Epithelial cell of esophagus (primary cell): Measurements from ENCODE around the gene CLEC2L.

Experiments
- DNase-seq: peaks from one replicate; pipeline ENCODE4 v3.0.0; 2010; ENCODE audit warnings: low read depth
- H3K4me3 ChIP-seq: 2 replicates; pipeline ENCODE4 v1.5.1; 2011; ENCODE audit warnings: mild to moderate bottlenecking, low read length, control low read depth
- TF ChIP-seq, protein P1 (sequence below): IDR thresholded peaks from 2 replicates; pipeline ENCODE4 v1.5.1; 2011; ENCODE audit warnings: low read depth, mild to moderate bottlenecking, low read length, control low read depth, inconsistent platforms; ENCODE audit not compliant: insufficient read depth; ENCODE audit errors: missing control alignments

The CLEC2L gene

DNA sequence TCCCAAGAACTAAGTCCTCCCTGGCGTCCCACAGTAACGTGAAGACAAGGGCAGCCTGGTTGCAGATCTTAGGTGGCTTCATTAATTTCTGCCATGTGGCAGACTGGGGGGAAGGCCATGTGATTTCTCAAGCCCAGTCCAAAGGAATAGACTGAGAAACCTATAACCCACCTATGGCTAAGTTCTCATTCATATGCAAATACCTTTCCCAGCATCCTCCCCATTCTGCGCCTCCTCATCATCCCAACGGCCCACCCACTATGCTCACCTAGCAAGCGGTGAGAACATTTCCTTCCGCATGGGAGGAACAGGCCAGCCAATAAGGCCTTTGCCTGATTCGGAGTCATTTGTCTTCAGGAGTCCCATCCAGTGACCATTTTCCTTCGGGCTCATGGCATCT is 8.2 kb upstream of the CLEC2L start:
- DNase-seq, result no peak
- TF ChIP-seq, protein P1, sequence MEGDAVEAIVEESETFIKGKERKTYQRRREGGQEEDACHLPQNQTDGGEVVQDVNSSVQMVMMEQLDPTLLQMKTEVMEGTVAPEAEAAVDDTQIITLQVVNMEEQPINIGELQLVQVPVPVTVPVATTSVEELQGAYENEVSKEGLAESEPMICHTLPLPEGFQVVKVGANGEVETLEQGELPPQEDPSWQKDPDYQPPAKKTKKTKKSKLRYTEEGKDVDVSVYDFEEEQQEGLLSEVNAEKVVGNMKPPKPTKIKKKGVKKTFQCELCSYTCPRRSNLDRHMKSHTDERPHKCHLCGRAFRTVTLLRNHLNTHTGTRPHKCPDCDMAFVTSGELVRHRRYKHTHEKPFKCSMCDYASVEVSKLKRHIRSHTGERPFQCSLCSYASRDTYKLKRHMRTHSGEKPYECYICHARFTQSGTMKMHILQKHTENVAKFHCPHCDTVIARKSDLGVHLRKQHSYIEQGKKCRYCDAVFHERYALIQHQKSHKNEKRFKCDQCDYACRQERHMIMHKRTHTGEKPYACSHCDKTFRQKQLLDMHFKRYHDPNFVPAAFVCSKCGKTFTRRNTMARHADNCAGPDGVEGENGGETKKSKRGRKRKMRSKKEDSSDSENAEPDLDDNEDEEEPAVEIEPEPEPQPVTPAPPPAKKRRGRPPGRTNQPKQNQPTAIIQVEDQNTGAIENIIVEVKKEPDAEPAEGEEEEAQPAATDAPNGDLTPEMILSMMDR, result no peak
- H3K4me3 ChIP-seq, result no peak overlapping the region

DNA sequence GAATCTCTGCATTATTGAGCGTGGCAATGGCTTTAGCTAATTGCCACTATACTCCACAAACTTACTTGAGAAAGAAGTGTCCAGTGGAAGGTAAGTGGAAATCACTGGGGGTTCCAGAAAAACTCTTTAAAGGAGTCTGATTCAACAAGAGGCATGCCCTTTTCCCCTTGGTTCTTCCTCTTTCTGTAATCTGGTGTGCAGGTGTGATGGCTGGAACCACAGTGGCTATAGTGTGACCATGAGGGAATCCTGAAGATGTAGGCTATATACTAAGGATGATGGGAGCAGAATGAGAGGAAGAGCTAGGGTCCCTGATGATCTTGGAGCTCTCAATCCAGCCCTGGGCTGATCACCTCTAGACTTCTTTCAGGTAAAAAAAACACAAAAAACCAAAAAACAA is 2.0 kb upstream of the CLEC2L start:
- no peak for DNase-seq
- TF ChIP-seq, protein P1, result no peak
- H3K4me3 ChIP-seq, result no peak overlapping the region

DNA sequence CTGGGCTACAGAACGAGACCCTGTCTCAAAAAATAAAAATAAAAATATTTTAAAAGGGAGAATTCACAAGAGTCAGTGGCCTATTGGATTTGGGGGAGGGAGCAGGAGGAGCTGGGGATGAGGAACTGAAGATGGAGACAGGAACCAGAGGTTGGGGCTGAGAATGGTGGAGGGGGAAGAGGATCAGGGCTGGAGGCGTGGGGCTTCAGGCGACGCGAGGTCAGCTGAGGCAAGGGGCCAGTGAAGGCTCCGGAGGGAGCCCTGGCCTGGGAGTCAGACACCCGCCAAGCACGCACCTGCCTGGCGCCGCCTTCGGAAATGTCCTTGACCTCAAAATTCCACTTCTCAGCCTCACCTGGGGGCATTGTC is 671 bp upstream of the CLEC2L start:
- TF ChIP-seq, protein P1, result no peak

DNA sequence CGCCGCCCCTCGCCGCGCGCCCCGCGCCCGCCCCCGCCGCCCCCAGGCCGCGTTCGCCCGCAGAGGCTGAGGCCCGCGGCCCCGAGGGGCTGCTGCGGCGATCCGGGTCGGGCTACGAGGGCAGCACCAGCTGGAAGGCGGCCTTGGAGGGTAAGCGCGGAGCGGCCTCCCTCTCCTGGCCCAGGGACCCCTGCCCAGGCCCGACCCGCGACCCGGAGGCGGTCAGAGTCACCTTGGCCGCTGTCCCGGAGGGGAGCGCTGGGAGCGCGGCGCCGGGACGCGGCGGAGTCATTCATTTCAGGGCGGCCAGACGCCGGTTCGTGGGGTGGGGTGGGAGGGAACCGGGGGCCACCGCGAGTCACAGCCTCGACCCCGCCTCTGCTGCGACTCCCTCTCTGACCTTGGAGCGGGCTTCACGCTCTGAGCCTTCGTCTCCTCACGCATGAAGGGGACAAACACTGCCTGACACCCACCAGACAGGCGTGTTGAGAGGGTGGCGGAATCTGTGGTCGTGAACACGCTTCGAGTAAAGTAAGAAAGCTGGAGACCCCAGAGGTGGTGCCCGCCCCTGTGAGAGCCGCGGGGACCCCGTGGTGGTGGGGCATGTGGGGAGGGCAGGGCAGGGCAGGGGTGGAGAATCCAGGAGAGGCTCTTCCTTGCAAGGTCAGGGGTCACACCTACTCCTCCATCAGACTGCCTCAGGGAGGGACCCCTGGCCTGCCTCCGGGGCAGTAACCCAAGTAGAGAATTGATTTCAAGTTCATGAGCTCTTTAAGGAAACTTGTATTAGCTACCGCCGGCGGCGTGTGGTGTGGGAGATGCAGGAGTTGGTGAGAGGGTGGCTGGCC is 707 bp downstream of the CLEC2L start:
- no peak for DNase-seq
- TF ChIP-seq, protein P1, result no peak
- no peak overlapping the region for H3K4me3 ChIP-seq

More for the DNA sequence above, 671 bp upstream of the CLEC2L start:
- no peak for DNase-seq
- no peak overlapping the region for H3K4me3 ChIP-seq

DNA sequence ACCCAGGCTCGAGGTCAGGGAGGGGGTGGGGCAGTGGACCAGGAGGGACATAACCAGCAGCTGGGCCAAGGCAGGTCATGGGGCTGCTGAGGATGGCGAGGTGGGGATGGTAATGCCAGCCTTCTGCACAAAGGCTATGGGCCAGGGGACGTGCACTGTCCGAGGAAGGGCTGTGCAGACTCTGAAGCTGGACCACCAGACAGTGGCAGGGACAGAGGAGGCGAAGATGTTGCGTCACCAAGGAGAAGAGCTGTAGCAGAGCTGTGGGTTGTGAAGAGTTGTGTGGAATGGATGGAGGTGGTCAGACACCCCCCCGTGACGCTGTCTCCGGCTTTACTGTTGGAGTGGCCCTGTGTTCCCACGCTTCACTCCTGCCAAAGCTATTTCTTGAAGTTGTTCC is 1.8 kb downstream of the CLEC2L start:
- no peak overlapping the region for H3K4me3 ChIP-seq
- TF ChIP-seq, protein P1, result no peak
- no peak for DNase-seq

DNA sequence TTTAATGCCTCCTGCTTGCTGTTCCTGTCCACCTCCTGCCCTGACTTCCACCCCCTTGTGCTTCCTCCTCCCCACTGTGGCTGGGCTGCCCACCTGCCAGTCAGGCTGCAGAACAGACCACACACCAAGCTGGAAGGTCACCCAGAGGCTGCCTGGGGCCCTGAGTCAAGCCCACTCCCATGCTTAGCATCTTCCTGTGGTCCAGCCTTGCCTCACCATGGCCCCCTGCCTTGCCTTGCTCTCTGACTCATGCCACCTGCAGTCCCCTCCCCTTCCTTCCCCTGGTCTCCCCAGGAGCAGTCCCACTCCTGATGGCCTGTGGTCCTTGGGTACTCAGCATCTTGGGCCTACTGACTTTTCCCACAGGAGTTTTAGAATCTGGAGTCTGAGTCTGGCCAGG is 2.3 kb downstream of the CLEC2L start:
- DNase-seq, result no peak
- no peak overlapping the region for H3K4me3 ChIP-seq
- TF ChIP-seq, protein P1, result no peak
